ENCODE measurements around the gene ISOC2.
A peak's percentile ranks its signal among the peaks of the same experiment; 100 is the strongest.

The ISOC2 gene

GRCh38 chr19:55461259-55461973 is at the start of gene ISOC2:
TSS of gene ISOC2 (minus strand) at chr19:55461642. CDS start at chr19:55456486, 5,156 bp downstream.
- Histone ChIP-seq H3K27ac (ENCODE audit: low read depth, low read length) (peak within 1 kb of the TSS; percentile 72), H3K36me3 (ENCODE audit: insufficient read depth, low read length) (no peaks in the 10 kb centered on the region), H3K79me2 (ENCODE audit: control insufficient read depth, insufficient read depth, low read length, unreplicated experiment) (no peaks in the 10 kb centered on the region), H3K4me3 (ENCODE audit: low read depth, low read length) (peak within 1 kb of the TSS; percentile 93), H3K27me3 (ENCODE audit: insufficient read depth, low read length) (no peaks in the 10 kb centered on the region), H3K4me1 (ENCODE audit: control insufficient read depth, insufficient read depth, low read length, unreplicated experiment) (peaks cover 7% of the 10 kb centered on the region), H2AFZ (ENCODE audit: low read length, unreplicated experiment) (no peak within 1 kb of the TSS)

- no peak overlapping the region for H2AFZ ChIP-seq (ENCODE audit: low read length, unreplicated experiment)
- H3K36me3 ChIP-seq (ENCODE audit: insufficient read depth, low read length): no peaks in the 10 kb centered on the region
- no peak overlapping the region for H3K27ac ChIP-seq (ENCODE audit: low read depth, low read length)
- H3K4me3 ChIP-seq (ENCODE audit: low read depth, low read length): no peak overlapping the region
- no peaks in the 10 kb centered on the region for H3K4me1 ChIP-seq (ENCODE audit: control insufficient read depth, insufficient read depth, low read length, unreplicated experiment)
- peaks cover under 1% of the 10 kb centered on the region for H3K79me2 ChIP-seq (ENCODE audit: control insufficient read depth, insufficient read depth, low read length, unreplicated experiment)
- no peaks in the 10 kb centered on the region for H3K27me3 ChIP-seq (ENCODE audit: insufficient read depth, low read length)
Observed at GRCh38 chr19:55508120-55508519, 46.7 kb upstream of the ISOC2 start.

GRCh38 chr19:55504981-55505380 is 43.5 kb upstream of the ISOC2 start:
- peaks cover 2% of the 10 kb centered on the region for H3K79me2 ChIP-seq (ENCODE audit: control insufficient read depth, insufficient read depth, low read length, unreplicated experiment)
- no peaks in the 10 kb centered on the region for H3K4me1 ChIP-seq (ENCODE audit: control insufficient read depth, insufficient read depth, low read length, unreplicated experiment)
- H3K4me3 ChIP-seq (ENCODE audit: low read depth, low read length): no peak overlapping the region
- H3K36me3 ChIP-seq (ENCODE audit: insufficient read depth, low read length): no peaks in the 10 kb centered on the region
- no peak overlapping the region for H2AFZ ChIP-seq (ENCODE audit: low read length, unreplicated experiment)
- H3K27ac ChIP-seq (ENCODE audit: low read depth, low read length): no peak overlapping the region
- no peaks in the 10 kb centered on the region for H3K27me3 ChIP-seq (ENCODE audit: insufficient read depth, low read length)

GRCh38 chr19:55504252-55504603 is 42.8 kb upstream of the ISOC2 start:
- H2AFZ ChIP-seq (ENCODE audit: low read length, unreplicated experiment): no peak overlapping the region
- no peaks in the 10 kb centered on the region for H3K27me3 ChIP-seq (ENCODE audit: insufficient read depth, low read length)
- no peaks in the 10 kb centered on the region for H3K36me3 ChIP-seq (ENCODE audit: insufficient read depth, low read length)
- H3K4me1 ChIP-seq (ENCODE audit: control insufficient read depth, insufficient read depth, low read length, unreplicated experiment): no peaks in the 10 kb centered on the region
- H3K27ac ChIP-seq (ENCODE audit: low read depth, low read length): no peak overlapping the region
- peaks cover 2% of the 10 kb centered on the region for H3K79me2 ChIP-seq (ENCODE audit: control insufficient read depth, insufficient read depth, low read length, unreplicated experiment)
- peak overlapping the region; percentile 77 for H3K4me3 ChIP-seq (ENCODE audit: low read depth, low read length)

- peak overlapping the region; percentile 77 for H3K4me3 ChIP-seq (ENCODE audit: low read depth, low read length)
- H3K36me3 ChIP-seq (ENCODE audit: insufficient read depth, low read length): no peaks in the 10 kb centered on the region
- peaks cover 2% of the 10 kb centered on the region for H3K79me2 ChIP-seq (ENCODE audit: control insufficient read depth, insufficient read depth, low read length, unreplicated experiment)
- H3K27ac ChIP-seq (ENCODE audit: low read depth, low read length): no peak overlapping the region
- H2AFZ ChIP-seq (ENCODE audit: low read length, unreplicated experiment): no peak overlapping the region
- H3K27me3 ChIP-seq (ENCODE audit: insufficient read depth, low read length): no peaks in the 10 kb centered on the region
- H3K4me1 ChIP-seq (ENCODE audit: control insufficient read depth, insufficient read depth, low read length, unreplicated experiment): no peaks in the 10 kb centered on the region
Observed at GRCh38 chr19:55503502-55504251, 42.2 kb upstream of the ISOC2 start.

GRCh38 chr19:55503157-55503501 is 41.7 kb upstream of the ISOC2 start:
- Histone ChIP-seq H3K27ac (ENCODE audit: low read depth, low read length) (no peak overlapping the region), H3K27me3 (ENCODE audit: insufficient read depth, low read length) (no peaks in the 10 kb centered on the region), H3K4me1 (ENCODE audit: control insufficient read depth, insufficient read depth, low read length, unreplicated experiment) (no peaks in the 10 kb centered on the region), H3K36me3 (ENCODE audit: insufficient read depth, low read length) (no peaks in the 10 kb centered on the region), H3K4me3 (ENCODE audit: low read depth, low read length) (peak overlapping the region; percentile 77), H3K79me2 (ENCODE audit: control insufficient read depth, insufficient read depth, low read length, unreplicated experiment) (peaks cover 2% of the 10 kb centered on the region), H2AFZ (ENCODE audit: low read length, unreplicated experiment) (no peak overlapping the region)

- Histone ChIP-seq H3K79me2 (ENCODE audit: control insufficient read depth, insufficient read depth, low read length, unreplicated experiment) (peaks cover 2% of the 10 kb centered on the region), H3K4me1 (ENCODE audit: control insufficient read depth, insufficient read depth, low read length, unreplicated experiment) (no peaks in the 10 kb centered on the region), H3K36me3 (ENCODE audit: insufficient read depth, low read length) (no peaks in the 10 kb centered on the region), H3K4me3 (ENCODE audit: low read depth, low read length) (no peak overlapping the region), H2AFZ (ENCODE audit: low read length, unreplicated experiment) (no peak overlapping the region), H3K27ac (ENCODE audit: low read depth, low read length) (no peak overlapping the region), H3K27me3 (ENCODE audit: insufficient read depth, low read length) (no peaks in the 10 kb centered on the region)
Observed at GRCh38 chr19:55502197-55502952, 40.9 kb upstream of the ISOC2 start.

- Histone ChIP-seq H3K27ac (ENCODE audit: low read depth, low read length) (no peak overlapping the region), H2AFZ (ENCODE audit: low read length, unreplicated experiment) (no peak overlapping the region), H3K36me3 (ENCODE audit: insufficient read depth, low read length) (no peaks in the 10 kb centered on the region), H3K4me3 (ENCODE audit: low read depth, low read length) (no peak overlapping the region), H3K4me1 (ENCODE audit: control insufficient read depth, insufficient read depth, low read length, unreplicated experiment) (no peaks in the 10 kb centered on the region), H3K79me2 (ENCODE audit: control insufficient read depth, insufficient read depth, low read length, unreplicated experiment) (peaks cover 4% of the 10 kb centered on the region), H3K27me3 (ENCODE audit: insufficient read depth, low read length) (no peaks in the 10 kb centered on the region)
Observed at GRCh38 chr19:55500368-55500952, 39.0 kb upstream of the ISOC2 start.

- H3K36me3 ChIP-seq (ENCODE audit: insufficient read depth, low read length): no peaks in the 10 kb centered on the region
- peaks cover 13% of the 10 kb centered on the region for H3K4me1 ChIP-seq (ENCODE audit: control insufficient read depth, insufficient read depth, low read length, unreplicated experiment)
- H2AFZ ChIP-seq (ENCODE audit: low read length, unreplicated experiment): no peak overlapping the region
- H3K79me2 ChIP-seq (ENCODE audit: control insufficient read depth, insufficient read depth, low read length, unreplicated experiment): peaks cover 10% of the 10 kb centered on the region
- H3K4me3 ChIP-seq (ENCODE audit: low read depth, low read length): no peak overlapping the region
- no peak overlapping the region for H3K27ac ChIP-seq (ENCODE audit: low read depth, low read length)
- H3K27me3 ChIP-seq (ENCODE audit: insufficient read depth, low read length): no peaks in the 10 kb centered on the region
Observed at GRCh38 chr19:55498246-55498840, 36.9 kb upstream of the ISOC2 start.

GRCh38 chr19:55497763-55498162 is 36.3 kb upstream of the ISOC2 start:
- H3K4me1 ChIP-seq (ENCODE audit: control insufficient read depth, insufficient read depth, low read length, unreplicated experiment): peaks cover 17% of the 10 kb centered on the region
- no peak overlapping the region for H3K4me3 ChIP-seq (ENCODE audit: low read depth, low read length)
- H3K27me3 ChIP-seq (ENCODE audit: insufficient read depth, low read length): no peaks in the 10 kb centered on the region
- H3K27ac ChIP-seq (ENCODE audit: low read depth, low read length): no peak overlapping the region
- peaks cover 8% of the 10 kb centered on the region for H3K79me2 ChIP-seq (ENCODE audit: control insufficient read depth, insufficient read depth, low read length, unreplicated experiment)
- H3K36me3 ChIP-seq (ENCODE audit: insufficient read depth, low read length): no peaks in the 10 kb centered on the region
- no peak overlapping the region for H2AFZ ChIP-seq (ENCODE audit: low read length, unreplicated experiment)
